ENCODE data around the gene ADRB2.

- TF ChIP-seq CTCF (conservative IDR thresholded peaks at IDR 0.05) (no peak), EZH2 (IDR thresholded peaks at IDR 0.05; ENCODE audit: low read depth) (no peak)
These were observed 46.7 kb downstream of the ADRB2 start for GRCh38 chr5:148873120-148873519.
